Large intestine (tissue), 3 donors: Measurements from ENCODE around the gene ZMYM4. TPM values are rescaled to one million over a fixed set of nuclear protein-coding genes. Genes with fewer than 3 reads are reported as not detected.
"Not testable (repeated sequence)": the region's sequence is repeated elsewhere in the genome, so short reads cannot be mapped to it uniquely, and the experiment has no call there.

Source experiments
- DNase-seq, 2 donors: peaks; one replicate each; pipeline versions ENCODE4 v3.0.0 to v3.0.0-alpha.2; 2013
- H3K27ac ChIP-seq: one replicate; pipeline ENCODE4 v1.5.1; 2013; ENCODE audit warnings: low read length
- H3K27me3 ChIP-seq: 2 replicates; pipeline ENCODE4 v1.6.1; 2013; ENCODE audit warnings: low read length; ENCODE audit not compliant: control insufficient read depth, insufficient read depth
- H3K36me3 ChIP-seq: 2 replicates; pipeline ENCODE4 v1.6.1; 2013; ENCODE audit warnings: low read length; ENCODE audit not compliant: control insufficient read depth, insufficient read depth
- H3K4me1 ChIP-seq: one replicate; pipeline ENCODE4 v1.6.1; 2013; ENCODE audit warnings: low read length; ENCODE audit not compliant: control insufficient read depth, insufficient read depth
- H3K4me3 ChIP-seq: one replicate; pipeline ENCODE4 v1.5.1; 2013; ENCODE audit warnings: low read length
- H3K9me3 ChIP-seq: one replicate; pipeline ENCODE4 v1.6.1; 2013; ENCODE audit warnings: mild to moderate bottlenecking, low read depth, low read length, moderate library complexity; ENCODE audit not compliant: control insufficient read depth
- WGBS: methylation state at CpG from one replicate; pipeline ENCODE4 v1.1.5; 2013; ENCODE audit warnings: low lambda C conversion rate; ENCODE audit not compliant: insufficient coverage; 5-methylcytosine and 5-hydroxymethylcytosine counted together
- polyA plus RNA-seq: library from polyadenylated mRNA; unstranded; fragments of 120-200 nt; gene quantifications from one replicate; pipeline ENCODE4 v1.2.1, GENCODE V29; 2013

Gene ZMYM4
- polyA plus RNA-seq, 1 donor = 33.4 TPM

- H3K27me3 ChIP-seq = no peaks in the 10 kb centered on the region
- no peak for DNase-seq
- H3K27ac ChIP-seq = no peak overlapping the region
- H3K4me1 ChIP-seq = no peaks in the 10 kb centered on the region
- H3K4me3 ChIP-seq = no peak overlapping the region
- H3K36me3 ChIP-seq = peaks cover 12% of the 10 kb centered on the region
- no CpG with 5 or more reads among the region's 1 CpG for WGBS
- H3K9me3 ChIP-seq = no peaks in the 10 kb centered on the region
Observed at GRCh38 chr1:35324486-35324885, 56.0 kb downstream of the ZMYM4 start.

DNA sequence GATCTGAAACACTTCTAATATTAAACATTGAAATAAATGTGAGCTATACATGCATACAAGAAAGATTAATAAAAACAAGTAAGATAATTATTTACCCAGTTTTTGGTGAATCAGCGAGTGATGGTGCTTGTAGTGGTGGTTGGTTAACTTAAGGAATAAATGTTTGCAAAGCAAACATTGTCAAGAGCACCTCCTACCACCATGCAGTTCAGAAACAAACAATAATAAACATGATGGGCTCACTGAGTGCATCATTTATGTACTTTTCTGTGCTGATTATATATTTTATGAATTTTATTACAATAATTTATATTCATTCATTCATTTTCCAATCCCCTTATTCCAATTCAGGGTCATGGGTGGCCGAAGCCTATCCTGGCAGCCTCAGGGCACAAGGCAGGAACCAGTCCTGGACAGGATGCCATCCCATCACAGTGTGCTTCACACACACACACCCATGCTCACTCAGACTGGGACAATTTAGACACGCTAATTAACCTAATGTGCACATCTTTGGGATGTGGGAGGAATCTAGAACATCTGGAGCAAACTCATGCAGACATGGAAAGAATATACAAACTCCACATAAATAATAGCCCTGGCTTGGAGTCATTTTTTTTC, 57.8 kb downstream of the ZMYM4 start:
- WGBS = 100% methylated on average over 1 of the region's 3 CpGs

GRCh38 chr1:35331618-35332017, 63.1 kb downstream of the ZMYM4 start:
- not testable (repeated sequence) for H3K9me3 ChIP-seq, H3K27ac ChIP-seq, DNase-seq, H3K4me1 ChIP-seq, H3K27me3 ChIP-seq, H3K4me3 ChIP-seq
- H3K36me3 ChIP-seq = peaks cover 13% of the 10 kb centered on the region
- WGBS = no CpG with 5 or more reads among the region's 2 CpGs

More for the DNA sequence above, 57.8 kb downstream of the ZMYM4 start:
- Histone ChIP-seq H3K27ac (no peak overlapping the region), H3K27me3 (no peaks in the 10 kb centered on the region), H3K36me3 (peaks cover 8% of the 10 kb centered on the region), H3K4me1 (no peaks in the 10 kb centered on the region), H3K4me3 (no peak overlapping the region), H3K9me3 (no peaks in the 10 kb centered on the region)
- no peak for DNase-seq

GRCh38 chr1:35334485-35334884, 66.0 kb downstream of the ZMYM4 start:
- no peaks in the 10 kb centered on the region for H3K4me1 ChIP-seq
- WGBS = 90% methylated on average over 1 of the region's 1 CpG
- DNase-seq = no peak
- no peak overlapping the region for H3K4me3 ChIP-seq
- H3K9me3 ChIP-seq = no peaks in the 10 kb centered on the region
- H3K27me3 ChIP-seq = no peaks in the 10 kb centered on the region
- no peak overlapping the region for H3K27ac ChIP-seq
- peaks cover 9% of the 10 kb centered on the region for H3K36me3 ChIP-seq

- H3K9me3 ChIP-seq = no peaks in the 10 kb centered on the region
- no peak for DNase-seq
- no peaks in the 10 kb centered on the region for H3K27me3 ChIP-seq
- H3K4me3 ChIP-seq = no peak overlapping the region
- no CpG with 5 or more reads among the region's 2 CpGs for WGBS
- no peaks in the 10 kb centered on the region for H3K4me1 ChIP-seq
- H3K27ac ChIP-seq = no peak overlapping the region
- peaks cover 6% of the 10 kb centered on the region for H3K36me3 ChIP-seq
Observed at GRCh38 chr1:35340519-35340918, 72.0 kb downstream of the ZMYM4 start.

- Histone ChIP-seq H3K36me3 (peaks cover 2% of the 10 kb centered on the region), H3K27me3 (no peaks in the 10 kb centered on the region), H3K9me3 (no peaks in the 10 kb centered on the region), H3K4me3 (no peak overlapping the region), H3K27ac (no peak overlapping the region), H3K4me1 (no peaks in the 10 kb centered on the region)
- DNase-seq = no peak
- WGBS = 100% methylated on average over 1 of the region's 13 CpGs
Observed at GRCh38 chr1:35345439-35345981, 77.0 kb downstream of the ZMYM4 start.

- no peaks in the 10 kb centered on the region for H3K27me3 ChIP-seq
- no peaks in the 10 kb centered on the region for H3K4me1 ChIP-seq
- no peaks in the 10 kb centered on the region for H3K9me3 ChIP-seq
- H3K4me3 ChIP-seq = no peak overlapping the region
- no peak overlapping the region for H3K27ac ChIP-seq
- no peak for DNase-seq
- no peaks in the 10 kb centered on the region for H3K36me3 ChIP-seq
- no CpG with 5 or more reads among the region's 6 CpGs for WGBS
Observed at GRCh38 chr1:35350872-35351271, 82.4 kb downstream of the ZMYM4 start.

- Histone ChIP-seq H3K9me3 (no peaks in the 10 kb centered on the region), H3K4me1 (no peaks in the 10 kb centered on the region), H3K27ac (no peak overlapping the region), H3K27me3 (no peaks in the 10 kb centered on the region), H3K36me3 (peaks cover 25% of the 10 kb centered on the region), H3K4me3 (no peak overlapping the region)
- no peak for DNase-seq
Observed at GRCh38 chr1:35359995-35360394, 91.5 kb downstream of the ZMYM4 start.

GRCh38 chr1:35361638-35362037, 93.1 kb downstream of the ZMYM4 start:
- DNase-seq = no peak
- WGBS = 71% methylated on average over 2 of the region's 3 CpGs
- Histone ChIP-seq H3K27me3 (no peaks in the 10 kb centered on the region), H3K4me1 (no peaks in the 10 kb centered on the region), H3K27ac (no peak overlapping the region), H3K4me3 (no peak overlapping the region), H3K36me3 (peaks cover 25% of the 10 kb centered on the region), H3K9me3 (no peaks in the 10 kb centered on the region)

DNA sequence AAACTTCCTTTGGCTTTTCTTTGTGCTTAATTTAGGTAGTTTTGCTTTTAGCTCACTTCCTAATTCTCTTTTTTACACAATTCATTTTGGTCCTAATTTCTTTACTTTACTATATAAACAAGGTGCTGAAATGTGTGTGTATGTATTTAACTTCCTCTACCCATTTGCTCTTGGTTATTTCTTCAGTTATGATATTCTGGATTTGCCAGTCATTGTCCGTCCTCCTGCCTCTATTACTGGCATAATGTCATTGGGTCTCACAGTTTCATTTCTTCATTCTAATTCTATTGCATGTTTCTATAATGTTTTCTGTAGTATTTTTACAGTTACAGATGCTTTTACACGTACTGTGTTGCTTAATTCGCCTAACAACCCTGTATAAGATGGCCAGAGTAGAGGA, 96.2 kb downstream of the ZMYM4 start:
- Histone ChIP-seq H3K27me3 (no peaks in the 10 kb centered on the region), H3K36me3 (peaks cover 23% of the 10 kb centered on the region), H3K9me3 (no peaks in the 10 kb centered on the region), H3K27ac (no peak overlapping the region), H3K4me3 (no peak overlapping the region), H3K4me1 (no peaks in the 10 kb centered on the region)
- WGBS = 85% methylated on average over 2 of the region's 3 CpGs
- DNase-seq = no peak

- Histone ChIP-seq H3K4me3 (no peak overlapping the region), H3K27me3 (no peaks in the 10 kb centered on the region), H3K27ac (no peak overlapping the region), H3K4me1 (no peaks in the 10 kb centered on the region), H3K9me3 (no peaks in the 10 kb centered on the region), H3K36me3 (peaks cover 15% of the 10 kb centered on the region)
- no CpG with 5 or more reads among the region's 2 CpGs for WGBS
- DNase-seq = no peak
Observed at GRCh38 chr1:35367914-35368313, 99.4 kb downstream of the ZMYM4 start.
